Immature natural killer cell (primary cell): ENCODE measurements around the gene VASH2. TPM values are rescaled to one million over a fixed set of nuclear protein-coding genes. Genes with fewer than 3 reads are reported as not detected.
A peak's percentile ranks its signal among the peaks of the same experiment; 100 is the strongest.
"Not testable (repeated sequence)": the region's sequence is repeated elsewhere in the genome, so short reads cannot be mapped to it uniquely, and the experiment has no call there.

Experiments used
- DNase-seq, 3 donors: peaks; one replicate each; pipeline ENCODE4 v3.0.0; 2022; ENCODE audit warnings: mixed read lengths in 1 of 3
- H3K27ac Mint-ChIP-seq, 6 donors: one replicate each; pipeline ENCODE4 v1.8.0; 2020; ENCODE audit warnings: mixed read lengths in 6 of 6, mild to moderate bottlenecking in 5 of 6, inconsistent platforms in 4 of 6, moderate library complexity in 3 of 6
- H3K27me3 Mint-ChIP-seq, 3 donors: one replicate each; pipeline ENCODE4 v1.8.0; 2020 to 2021; ENCODE audit warnings: low read depth in 3 of 3, mild to moderate bottlenecking in 3 of 3, mixed read lengths in 3 of 3, moderate library complexity in 3 of 3, inconsistent platforms in 1 of 3
- H3K36me3 Mint-ChIP-seq, 3 donors: one replicate each; pipeline ENCODE4 v1.8.0; 2020; ENCODE audit warnings: mixed read lengths in 3 of 3, inconsistent platforms in 2 of 3, mild to moderate bottlenecking in 2 of 3
- H3K4me1 Mint-ChIP-seq, 2 donors: one replicate each; pipeline ENCODE4 v1.8.0; 2020; ENCODE audit warnings: inconsistent platforms in 2 of 2, mild to moderate bottlenecking in 2 of 2, mixed read lengths in 2 of 2, moderate library complexity in 1 of 2
- H3K4me3 Mint-ChIP-seq, 5 donors: one replicate each; pipeline ENCODE4 v1.8.0; 2020; ENCODE audit warnings: mild to moderate bottlenecking in 5 of 5, mixed read lengths in 5 of 5, inconsistent platforms in 3 of 5, moderate library complexity in 3 of 5
- H3K9me3 Mint-ChIP-seq, 6 donors: one replicate each; pipeline ENCODE4 v1.8.0; 2020; ENCODE audit warnings: mild to moderate bottlenecking in 6 of 6, mixed read lengths in 6 of 6, inconsistent platforms in 4 of 6, moderate library complexity in 3 of 6
- polyA plus RNA-seq, 3 donors: library from polyadenylated mRNA; unstranded; fragments of 300-500 nt; fragmentation: Illumina TruSeq; gene quantifications; one replicate each; pipeline ENCODE4 v1.2.3, GENCODE V29; 2021

The VASH2 gene
- polyA plus RNA-seq: under 1 TPM in 1 of 3 donors, not detected in 2; 0.49 TPM

DNA sequence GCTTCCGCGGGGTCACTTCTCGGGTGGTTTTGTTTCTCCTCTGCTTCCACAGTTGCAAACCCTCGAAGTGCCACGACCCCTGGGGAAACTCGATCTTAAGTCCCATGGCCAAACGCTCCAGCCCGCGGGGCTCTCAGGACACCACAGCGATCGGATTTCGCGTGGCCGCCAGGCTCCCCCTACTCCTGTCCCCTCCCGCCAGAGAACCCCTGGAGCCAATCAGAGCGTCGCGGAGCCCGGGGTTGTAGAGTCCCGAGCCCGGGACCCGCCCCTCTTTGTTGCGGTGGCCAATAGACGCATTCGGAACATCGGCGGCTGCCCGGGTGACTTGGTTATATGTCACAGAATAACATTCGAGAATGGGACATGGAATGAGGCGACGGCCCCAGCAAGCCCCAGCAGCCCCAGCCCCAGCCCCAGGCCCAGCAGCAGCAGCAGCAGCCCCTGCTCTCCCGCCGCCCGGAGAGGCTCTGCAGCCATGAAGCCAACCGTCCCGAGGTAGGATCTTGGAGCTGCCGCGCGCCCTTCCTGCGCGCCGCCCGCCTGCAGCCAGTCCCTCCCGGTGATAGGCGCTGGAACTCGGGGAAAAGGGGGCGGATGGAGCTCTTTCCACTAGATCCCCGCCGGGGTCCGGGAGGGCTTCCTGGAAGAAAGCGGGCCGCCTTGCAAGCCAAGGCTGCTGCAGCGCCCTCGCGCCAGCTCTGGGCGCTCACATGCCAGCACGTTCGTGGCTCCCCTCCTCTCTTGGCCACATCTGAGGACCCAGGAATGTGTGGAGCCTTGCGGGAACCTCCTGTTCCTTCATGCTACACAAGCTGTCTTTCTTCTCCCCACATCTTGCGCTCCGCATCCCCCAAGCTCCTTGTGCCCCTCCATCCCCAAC, at the start of gene VASH2:
Gene VASH2, plus strand, starts transcription at position 299 of the 883 bp plus-strand sequence. CDS start 1,002 bp downstream, outside the sequence.
- DNase-seq: peak; percentile 31 to 33 (median 33)
- Mint-ChIP-seq H3K4me3 (peak within 1 kb of the TSS; percentile 73 to 80 (median 75)), H3K27ac (no peak within 1 kb of the TSS), H3K36me3 (no peaks in the 10 kb centered on the region), H3K9me3 (peaks cover 0 to 2% (median 0%) of the 10 kb centered on the region in 6 donors), H3K4me1 (peaks cover 11 to 13% of the 10 kb centered on the region in 2 donors), H3K27me3 (peaks cover 10 to 30% (median 15%) of the 10 kb centered on the region in 3 donors)

DNA sequence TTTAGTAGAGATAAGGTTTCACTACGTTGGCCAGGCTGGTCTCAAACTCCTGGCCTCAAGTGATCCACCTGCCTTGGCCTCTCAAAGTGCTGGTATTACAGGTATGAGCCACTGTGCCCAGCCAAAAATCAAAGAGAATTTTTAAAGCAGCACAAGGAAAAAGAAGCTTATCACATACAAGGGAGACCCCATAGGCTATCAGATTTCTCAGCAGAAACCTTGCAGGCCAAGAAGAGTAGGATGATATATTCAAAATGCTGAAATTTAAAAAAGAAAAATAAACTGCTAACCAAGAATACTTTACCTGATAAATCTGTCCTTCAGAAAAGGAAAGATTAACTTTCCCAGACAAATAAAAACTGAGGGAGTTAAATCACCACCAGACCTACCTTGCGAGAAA, 49.1 kb upstream of the VASH2 start:
- Mint-ChIP-seq H3K9me3 (peaks cover 7 to 29% (median 21%) of the 10 kb centered on the region in 6 donors), H3K4me1 (no peaks in the 10 kb centered on the region), H3K27ac (no peak overlapping the region), H3K4me3 (no peak overlapping the region), H3K27me3 (peaks cover 0 to 3% (median 3%) of the 10 kb centered on the region in 3 donors), H3K36me3 (peaks cover 35 to 37% (median 37%) of the 10 kb centered on the region in 3 donors)
- DNase-seq: no peak

- Mint-ChIP-seq H3K36me3 (peaks cover 34 to 37% (median 36%) of the 10 kb centered on the region in 3 donors), H3K27ac (no peak overlapping the region), H3K4me3 (no peak overlapping the region), H3K4me1 (no peaks in the 10 kb centered on the region), H3K27me3 (peaks cover 0 to 3% (median 3%) of the 10 kb centered on the region in 3 donors), H3K9me3 (peaks cover 7 to 29% (median 21%) of the 10 kb centered on the region in 6 donors)
- DNase-seq: no peak
Observed at GRCh38 chr1:212902054-212902453, 48.3 kb upstream of the VASH2 start.

GRCh38 chr1:212903664-212904063, 46.7 kb upstream of the VASH2 start:
- Mint-ChIP-seq H3K36me3 (peaks cover 25 to 30% (median 26%) of the 10 kb centered on the region in 3 donors), H3K4me1 (no peaks in the 10 kb centered on the region), H3K9me3 (peaks cover 7 to 29% (median 21%) of the 10 kb centered on the region in 6 donors), H3K4me3 (no peak overlapping the region), H3K27ac (no peak overlapping the region), H3K27me3 (peaks cover 2 to 5% (median 3%) of the 10 kb centered on the region in 3 donors)
- DNase-seq: no peak

GRCh38 chr1:212908071-212908470, 42.3 kb upstream of the VASH2 start:
- not testable (repeated sequence) for H3K36me3 Mint-ChIP-seq, H3K27ac Mint-ChIP-seq, H3K4me1 Mint-ChIP-seq

DNA sequence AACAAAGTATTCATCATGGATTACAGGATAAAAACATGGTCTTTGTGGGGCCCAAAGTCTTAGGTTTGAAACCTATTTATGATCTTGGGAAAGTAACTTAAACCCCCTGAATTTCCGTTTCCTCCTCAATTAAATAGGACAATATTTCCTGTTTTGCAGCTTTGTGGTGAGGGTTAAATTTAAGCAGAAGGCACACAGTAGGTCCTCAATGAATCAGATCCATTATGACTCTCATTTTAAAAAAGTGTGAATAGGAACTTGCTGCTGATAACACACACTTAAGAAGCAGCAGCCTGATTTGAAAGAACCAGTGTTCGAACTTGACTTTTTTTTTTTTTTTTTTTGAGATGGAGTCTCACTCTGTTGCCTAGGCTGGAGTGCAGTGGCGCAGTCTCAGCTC, 41.4 kb upstream of the VASH2 start:
- H3K4me1 Mint-ChIP-seq: no peaks in the 10 kb centered on the region
- H3K9me3 Mint-ChIP-seq: peaks cover 0 to 2% (median 0%) of the 10 kb centered on the region in 6 donors
- H3K4me3 Mint-ChIP-seq: no peak overlapping the region
- H3K27ac Mint-ChIP-seq: no peak overlapping the region
- DNase-seq: no peak
- H3K36me3 Mint-ChIP-seq: no peaks in the 10 kb centered on the region
- peaks cover 0 to 2% (median 2%) of the 10 kb centered on the region in 3 donors for H3K27me3 Mint-ChIP-seq

More at GRCh38 chr1:212908071-212908470, 42.3 kb upstream of the VASH2 start:
- not testable (repeated sequence) for H3K4me3 Mint-ChIP-seq, H3K27me3 Mint-ChIP-seq, DNase-seq, H3K9me3 Mint-ChIP-seq

DNA sequence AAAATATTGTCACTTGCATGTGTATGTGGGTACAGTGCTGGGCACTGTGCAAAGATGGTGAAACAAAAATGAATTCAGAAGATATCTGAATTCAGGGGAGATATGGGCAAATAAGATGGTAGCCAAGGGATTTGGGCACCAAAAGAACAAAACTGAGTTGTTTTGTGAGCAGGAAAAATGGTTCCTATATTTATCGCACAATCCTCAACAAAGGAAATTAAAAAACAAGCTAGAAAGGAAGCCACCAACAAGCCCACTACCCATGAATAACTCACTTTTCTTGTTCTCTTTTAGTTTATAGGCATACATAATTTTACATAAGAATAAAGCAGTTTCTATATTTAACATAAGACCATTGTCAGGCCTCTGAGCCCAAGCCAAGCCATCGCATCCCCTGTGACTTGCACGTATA, 40.7 kb upstream of the VASH2 start:
- Mint-ChIP-seq H3K36me3 (no peaks in the 10 kb centered on the region), H3K4me3 (no peak overlapping the region), H3K4me1 (no peaks in the 10 kb centered on the region), H3K9me3 (peaks cover 0 to 2% (median 0%) of the 10 kb centered on the region in 6 donors), H3K27me3 (peaks cover 2 to 5% (median 2%) of the 10 kb centered on the region in 3 donors), H3K27ac (no peak overlapping the region)
- no peak for DNase-seq

DNA sequence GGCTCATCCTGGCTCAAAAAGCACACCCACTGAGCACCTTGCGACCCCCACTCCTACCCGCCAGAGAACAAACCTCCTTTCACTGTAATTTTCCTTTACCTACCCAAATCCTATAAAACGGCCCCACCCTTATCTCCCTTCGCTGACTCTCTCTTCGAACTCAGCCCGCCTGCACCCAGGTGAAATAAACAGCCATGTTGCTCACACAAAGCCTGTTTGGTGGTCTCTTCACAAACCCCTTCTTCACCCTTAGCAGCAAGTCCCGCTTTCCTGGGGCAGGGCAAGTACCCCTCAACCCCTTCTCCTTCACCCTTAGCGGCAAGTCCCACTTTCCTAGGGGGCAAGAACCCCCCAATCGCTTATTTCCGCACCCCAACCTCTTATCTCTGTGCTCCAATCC, 40.1 kb upstream of the VASH2 start:
- DNase-seq, H3K4me3 Mint-ChIP-seq, H3K27ac Mint-ChIP-seq: not testable (repeated sequence)

GRCh38 chr1:212913638-212914037, 36.7 kb upstream of the VASH2 start:
- not testable (repeated sequence) for H3K27ac Mint-ChIP-seq, H3K4me1 Mint-ChIP-seq, H3K9me3 Mint-ChIP-seq, H3K4me3 Mint-ChIP-seq, H3K36me3 Mint-ChIP-seq, DNase-seq
- H3K27me3 Mint-ChIP-seq: peaks cover 0 to 14% (median 13%) of the 10 kb centered on the region in 3 donors

More for the DNA sequence above, 40.1 kb upstream of the VASH2 start:
- not testable (repeated sequence) for H3K4me1 Mint-ChIP-seq, H3K9me3 Mint-ChIP-seq, H3K36me3 Mint-ChIP-seq, H3K27me3 Mint-ChIP-seq

GRCh38 chr1:212914110-212914509, 36.2 kb upstream of the VASH2 start:
- not testable (repeated sequence) for H3K27ac Mint-ChIP-seq, H3K9me3 Mint-ChIP-seq, H3K4me1 Mint-ChIP-seq, H3K4me3 Mint-ChIP-seq, DNase-seq, H3K36me3 Mint-ChIP-seq
- H3K27me3 Mint-ChIP-seq: peaks cover 0 to 14% (median 13%) of the 10 kb centered on the region in 3 donors

DNA sequence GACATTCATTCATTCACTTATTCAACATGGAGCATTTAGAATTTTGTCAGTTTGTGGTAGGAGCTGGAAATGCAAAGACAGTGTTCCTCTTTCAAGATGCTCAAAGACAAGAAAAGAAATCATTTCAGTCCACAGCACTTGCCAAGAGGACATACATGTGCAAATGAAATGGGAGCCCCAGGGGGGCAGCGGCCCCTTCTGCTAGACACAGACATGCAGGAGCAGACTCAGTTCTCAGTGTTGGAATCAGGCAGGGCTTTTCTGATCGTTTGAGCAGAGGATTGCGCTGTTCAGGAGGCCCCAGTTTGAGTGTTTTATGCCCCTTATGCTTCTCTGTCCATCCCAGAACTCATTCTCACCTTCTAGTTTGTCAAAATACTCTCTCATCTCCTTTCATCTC, 35.6 kb upstream of the VASH2 start:
- H3K4me1 Mint-ChIP-seq: no peaks in the 10 kb centered on the region
- no peak overlapping the region for H3K27ac Mint-ChIP-seq
- no peaks in the 10 kb centered on the region for H3K36me3 Mint-ChIP-seq
- no peak for DNase-seq
- H3K27me3 Mint-ChIP-seq: peaks cover 0 to 14% (median 13%) of the 10 kb centered on the region in 3 donors
- H3K4me3 Mint-ChIP-seq: no peak overlapping the region
- no peaks in the 10 kb centered on the region for H3K9me3 Mint-ChIP-seq

- no peak overlapping the region for H3K27ac Mint-ChIP-seq
- no peaks in the 10 kb centered on the region for H3K36me3 Mint-ChIP-seq
- H3K27me3 Mint-ChIP-seq: peaks cover 0 to 14% (median 13%) of the 10 kb centered on the region in 3 donors
- no peaks in the 10 kb centered on the region for H3K9me3 Mint-ChIP-seq
- H3K4me3 Mint-ChIP-seq: no peak overlapping the region
- no peaks in the 10 kb centered on the region for H3K4me1 Mint-ChIP-seq
- no peak for DNase-seq
Observed at GRCh38 chr1:212915245-212916091, 34.9 kb upstream of the VASH2 start.

DNA sequence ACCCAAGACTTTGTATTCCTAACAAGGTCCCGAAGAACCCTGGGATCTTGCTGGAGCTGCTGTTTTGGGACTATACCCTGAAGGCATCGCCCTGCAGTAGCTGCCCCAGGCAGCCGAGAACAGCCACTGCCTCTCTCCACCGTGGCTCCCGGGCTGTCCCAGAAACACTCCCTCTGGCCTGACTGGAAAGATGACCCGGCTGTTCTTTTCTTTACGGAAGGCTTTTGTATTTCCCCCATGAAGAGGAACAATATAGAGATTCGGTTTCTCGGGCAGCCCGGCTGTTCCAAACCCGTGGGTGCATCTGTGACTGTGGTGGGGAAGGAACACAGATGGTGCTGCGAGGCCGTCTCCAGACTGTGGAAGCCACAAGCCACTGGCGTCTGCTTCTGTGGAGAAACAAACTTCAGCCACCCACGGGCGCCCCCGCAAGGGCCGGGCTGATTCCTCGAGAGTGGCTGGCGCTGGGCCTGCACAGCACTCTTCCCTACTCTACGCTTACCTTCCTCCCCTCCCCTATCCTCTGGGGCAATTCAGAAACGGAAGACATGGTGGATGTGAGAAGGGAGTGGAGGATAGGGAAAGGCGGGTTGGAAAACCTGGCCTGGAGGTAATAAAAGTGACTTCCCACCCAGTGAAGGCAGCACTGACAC, 33.7 kb upstream of the VASH2 start:
- no peaks in the 10 kb centered on the region for H3K4me1 Mint-ChIP-seq
- no peaks in the 10 kb centered on the region for H3K9me3 Mint-ChIP-seq
- H3K27me3 Mint-ChIP-seq: peaks cover 2 to 14% (median 13%) of the 10 kb centered on the region in 3 donors
- H3K4me3 Mint-ChIP-seq: no peak overlapping the region
- no peak overlapping the region for H3K27ac Mint-ChIP-seq
- DNase-seq: peak in 1 of 3 donors; percentile 3
- no peaks in the 10 kb centered on the region for H3K36me3 Mint-ChIP-seq
